Panc1 (cell line): ENCODE data around the gene CDK5RAP2. TPM values are rescaled to one million over a fixed set of nuclear protein-coding genes. Genes with fewer than 3 reads are reported as not detected.

Experiments
- ATAC-seq: fragments of 200-7000 bp; cut with Tn5 transposase; 2 replicates; pipeline ENCODE4 v1.9.1; 2020; ENCODE audit warnings: mild to moderate bottlenecking, moderate library complexity
- BruUV-seq: library from RNA; stranded (reverse); fragments of 400-500 nt; replicated peaks from 2 replicates; lab custom pipeline; 2021; lab: Mats Ljungman, UMichigan
- CTCF ChIA-PET: fragments of 300-600 bp; sonication (Branson Sonifier 250); formaldehyde crosslinking; loops from one replicate; lab custom pipeline; 2022; ENCODE audit warnings: antibody characterized with exemption; lab: Charles Lee
- POLR2A ChIA-PET: fragments of 300-600 bp; sonication (Branson Sonifier 250); formaldehyde crosslinking; loops from one replicate; lab custom pipeline; 2022; ENCODE audit warnings: antibody characterized with exemption; lab: Charles Lee
- DNase-seq: peaks from one replicate; pipeline ENCODE4 v3.0.0-alpha.2; 2010; ENCODE audit warnings: low read depth, low spot score
- H3K27ac ChIP-seq: 2 replicates; pipeline ENCODE4 v1.5.1; 2011; ENCODE audit warnings: mild to moderate bottlenecking, low read length, inconsistent platforms
- H3K27me3 ChIP-seq: fragments of 200-500 bp; sonication (Bioruptor generic); 2 replicates; pipeline ENCODE4 v1.6.0; 2014; ENCODE audit warnings: low read length, inconsistent platforms; ENCODE audit not compliant: control insufficient read depth, insufficient read depth
- H3K36me3 ChIP-seq: fragments of 200-500 bp; sonication (Bioruptor generic); 2 replicates; pipeline ENCODE4 v1.5.1; 2014; ENCODE audit warnings: inconsistent platforms, mild to moderate bottlenecking, low read length, moderate library complexity; ENCODE audit not compliant: control insufficient read depth, insufficient read depth
- H3K4me1 ChIP-seq: 2 replicates; pipeline ENCODE4 v1.5.1; 2011; ENCODE audit warnings: inconsistent platforms, mild to moderate bottlenecking, low read length, moderate library complexity; ENCODE audit not compliant: control insufficient read depth, insufficient read depth
- H3K4me3 ChIP-seq, 2 experiments: 2 replicates each; pipeline ENCODE4 v1.5.1; 2011 to 2012; ENCODE audit warnings: low read depth in 2 of 2, low read length in 2 of 2, mild to moderate bottlenecking in 2 of 2, inconsistent platforms in 1 of 2, moderate library complexity in 1 of 2
- H3K9me3 ChIP-seq: fragments of 200-500 bp; sonication (Bioruptor generic); 2 replicates; pipeline ENCODE4 v1.5.1; 2014; ENCODE audit warnings: low read depth, mild to moderate bottlenecking, inconsistent platforms, low read length, moderate library complexity; ENCODE audit not compliant: control insufficient read depth, insufficient read depth
- POLR2AphosphoS5 ChIP-seq: IDR thresholded peaks from 2 replicates; pipeline ENCODE4 v1.6.1; 2012; ENCODE audit warnings: mild to moderate bottlenecking, low read depth, low read length, moderate library complexity
- SIN3A ChIP-seq: IDR thresholded peaks from 2 replicates; pipeline ENCODE4 v1.6.1; 2012; ENCODE audit warnings: low read depth, mild to moderate bottlenecking, low read length, moderate library complexity, borderline replicate concordance; ENCODE audit not compliant: insufficient read depth
- TCF7L2 ChIP-seq: IDR thresholded peaks from 2 replicates; pipeline ENCODE4 v1.6.1; 2011; ENCODE audit warnings: mild to moderate bottlenecking, low read depth, low read length, inconsistent platforms
- in situ Hi-C: cut with HindIII; loops from 2 replicates; pipeline ENCODE4 v1.10.0; 2016; ENCODE audit warnings: low sequenced_read_pairs, low pct_unique_long_range_greater_than_20kb
- intact Hi-C: fragments of 100-400 bp; cut with micrococcal nuclease; formaldehyde crosslinking; loops from one replicate; pipeline ENCODE4 v1.10.0; 2022; ENCODE audit not compliant: unreplicated experiment
- total RNA-seq: library from RNA; stranded (reverse); gene quantifications from one replicate; pipeline ENCODE4 v1.2.1, GENCODE V29; 2021; ENCODE audit not compliant: unreplicated experiment
- TF ChIP-seq, protein P1 (sequence below): fragments of 450-650 bp; IDR thresholded peaks from 2 replicates; pipeline ENCODE4 v1.5.1; 2017; ENCODE audit warnings: mild to moderate bottlenecking
- TF ChIP-seq, protein P2 (sequence below), 2 experiments: IDR thresholded peaks; 2 replicates each; pipeline ENCODE4 v1.6.1; 2011 to 2012; ENCODE audit warnings: low read depth in 2 of 2, control low read depth in 1 of 2, low read length in 1 of 2, mild to moderate bottlenecking in 1 of 2, moderate library complexity in 1 of 2; ENCODE audit not compliant: insufficient read depth in 1 of 2

Gene CDK5RAP2
- total RNA-seq, 1 experiment from 2014 or later = 47.7 TPM

DNA sequence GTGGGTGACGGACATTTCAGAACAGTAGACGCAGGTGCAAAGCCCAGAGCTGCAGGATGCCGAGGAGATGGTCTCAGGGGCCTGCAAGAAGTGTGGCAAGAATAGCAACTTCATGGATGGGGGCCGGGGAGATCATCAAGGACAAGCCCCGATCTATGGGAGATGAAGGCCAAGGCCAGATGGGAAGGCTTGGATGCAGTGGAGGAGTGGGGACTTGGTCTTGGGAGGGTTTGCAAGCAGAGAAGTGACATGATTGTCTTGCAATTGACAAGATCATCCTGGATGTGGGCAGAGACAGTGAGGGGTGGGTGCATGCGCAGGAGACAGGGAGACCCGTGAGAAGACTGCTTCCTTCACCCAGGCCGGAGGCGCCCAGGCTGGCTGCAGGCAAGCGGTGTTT lies 198.1 kb downstream of the CDK5RAP2 start:
- Histone ChIP-seq H3K9me3 (no peaks in the 10 kb centered on the region), H3K4me1 (no peaks in the 10 kb centered on the region), H3K27ac (no peak overlapping the region), H3K36me3 (no peaks in the 10 kb centered on the region), H3K4me3 (no peak overlapping the region), H3K27me3 (no peaks in the 10 kb centered on the region)
- no peak for ATAC-seq
- intact Hi-C loops (no loop called here), in situ Hi-C loops (no loop called here)
- BruUV-seq = no TSS peak
- CTCF ChIA-PET = no interaction called here
- DNase-seq = no peak
- TF ChIP-seq, protein P1, sequence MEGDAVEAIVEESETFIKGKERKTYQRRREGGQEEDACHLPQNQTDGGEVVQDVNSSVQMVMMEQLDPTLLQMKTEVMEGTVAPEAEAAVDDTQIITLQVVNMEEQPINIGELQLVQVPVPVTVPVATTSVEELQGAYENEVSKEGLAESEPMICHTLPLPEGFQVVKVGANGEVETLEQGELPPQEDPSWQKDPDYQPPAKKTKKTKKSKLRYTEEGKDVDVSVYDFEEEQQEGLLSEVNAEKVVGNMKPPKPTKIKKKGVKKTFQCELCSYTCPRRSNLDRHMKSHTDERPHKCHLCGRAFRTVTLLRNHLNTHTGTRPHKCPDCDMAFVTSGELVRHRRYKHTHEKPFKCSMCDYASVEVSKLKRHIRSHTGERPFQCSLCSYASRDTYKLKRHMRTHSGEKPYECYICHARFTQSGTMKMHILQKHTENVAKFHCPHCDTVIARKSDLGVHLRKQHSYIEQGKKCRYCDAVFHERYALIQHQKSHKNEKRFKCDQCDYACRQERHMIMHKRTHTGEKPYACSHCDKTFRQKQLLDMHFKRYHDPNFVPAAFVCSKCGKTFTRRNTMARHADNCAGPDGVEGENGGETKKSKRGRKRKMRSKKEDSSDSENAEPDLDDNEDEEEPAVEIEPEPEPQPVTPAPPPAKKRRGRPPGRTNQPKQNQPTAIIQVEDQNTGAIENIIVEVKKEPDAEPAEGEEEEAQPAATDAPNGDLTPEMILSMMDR = no peak
- TF ChIP-seq, protein P2, sequence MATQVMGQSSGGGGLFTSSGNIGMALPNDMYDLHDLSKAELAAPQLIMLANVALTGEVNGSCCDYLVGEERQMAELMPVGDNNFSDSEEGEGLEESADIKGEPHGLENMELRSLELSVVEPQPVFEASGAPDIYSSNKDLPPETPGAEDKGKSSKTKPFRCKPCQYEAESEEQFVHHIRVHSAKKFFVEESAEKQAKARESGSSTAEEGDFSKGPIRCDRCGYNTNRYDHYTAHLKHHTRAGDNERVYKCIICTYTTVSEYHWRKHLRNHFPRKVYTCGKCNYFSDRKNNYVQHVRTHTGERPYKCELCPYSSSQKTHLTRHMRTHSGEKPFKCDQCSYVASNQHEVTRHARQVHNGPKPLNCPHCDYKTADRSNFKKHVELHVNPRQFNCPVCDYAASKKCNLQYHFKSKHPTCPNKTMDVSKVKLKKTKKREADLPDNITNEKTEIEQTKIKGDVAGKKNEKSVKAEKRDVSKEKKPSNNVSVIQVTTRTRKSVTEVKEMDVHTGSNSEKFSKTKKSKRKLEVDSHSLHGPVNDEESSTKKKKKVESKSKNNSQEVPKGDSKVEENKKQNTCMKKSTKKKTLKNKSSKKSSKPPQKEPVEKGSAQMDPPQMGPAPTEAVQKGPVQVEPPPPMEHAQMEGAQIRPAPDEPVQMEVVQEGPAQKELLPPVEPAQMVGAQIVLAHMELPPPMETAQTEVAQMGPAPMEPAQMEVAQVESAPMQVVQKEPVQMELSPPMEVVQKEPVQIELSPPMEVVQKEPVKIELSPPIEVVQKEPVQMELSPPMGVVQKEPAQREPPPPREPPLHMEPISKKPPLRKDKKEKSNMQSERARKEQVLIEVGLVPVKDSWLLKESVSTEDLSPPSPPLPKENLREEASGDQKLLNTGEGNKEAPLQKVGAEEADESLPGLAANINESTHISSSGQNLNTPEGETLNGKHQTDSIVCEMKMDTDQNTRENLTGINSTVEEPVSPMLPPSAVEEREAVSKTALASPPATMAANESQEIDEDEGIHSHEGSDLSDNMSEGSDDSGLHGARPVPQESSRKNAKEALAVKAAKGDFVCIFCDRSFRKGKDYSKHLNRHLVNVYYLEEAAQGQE (IDR thresholded peaks at IDR 0.05; ENCODE audit: insufficient read depth in 1 of 2, low read depth in 2 of 2, low read length in 1 of 2) = no peak
- TF ChIP-seq POLR2AphosphoS5 (no peak), TCF7L2 (no peak), SIN3A (no peak)
- POLR2A ChIA-PET = no interaction called here

DNA sequence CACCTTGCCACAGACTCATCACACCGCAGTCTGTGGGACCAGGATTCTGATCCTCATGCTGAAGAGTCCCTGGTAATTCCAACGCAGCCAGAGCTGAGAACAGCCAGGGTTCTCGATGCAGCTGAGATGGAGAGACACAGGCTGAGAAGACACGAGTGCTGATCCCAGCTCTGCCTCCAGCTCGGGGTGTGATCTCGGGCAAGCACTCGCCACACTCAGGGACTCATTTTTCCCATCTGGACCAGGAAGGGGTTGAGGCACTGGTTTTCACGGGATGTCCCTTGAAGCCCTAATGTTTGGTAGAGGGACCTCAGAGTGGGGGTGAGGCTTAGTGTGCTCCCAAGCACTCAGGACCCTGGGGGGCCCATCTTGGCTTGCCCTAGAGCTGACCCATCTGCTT lies 200.4 kb downstream of the CDK5RAP2 start:
- Histone ChIP-seq H3K27ac (no peak overlapping the region), H3K27me3 (no peaks in the 10 kb centered on the region), H3K36me3 (no peaks in the 10 kb centered on the region), H3K4me3 (no peak overlapping the region), H3K4me1 (no peaks in the 10 kb centered on the region), H3K9me3 (no peaks in the 10 kb centered on the region)
- ChIA-PET CTCF (no interaction called here), POLR2A (no interaction called here)
- no peak for TF ChIP-seq SIN3A
- TF ChIP-seq TCF7L2 = no peak
- TF ChIP-seq POLR2AphosphoS5 = no peak
- TF ChIP-seq, protein P1 = no peak
- TF ChIP-seq, protein P2 (IDR thresholded peaks at IDR 0.05; ENCODE audit: insufficient read depth in 1 of 2, low read depth in 2 of 2, low read length in 1 of 2) = no peak
- intact Hi-C loops = no loop called here
- in situ Hi-C loops = no loop called here
- no peak for ATAC-seq
- no peak for DNase-seq
- no TSS peak for BruUV-seq
